HG03108 (cell line): ENCODE results near the gene FBXO9.

ENCODE experiments used
- ATAC-seq: cut with Tn5 transposase; IDR thresholded peaks from one replicate; pipeline ENCODE4 v1.9.1; 2021; ENCODE audit warnings: moderate library complexity; ENCODE audit not compliant: unreplicated experiment

The FBXO9 gene

DNA sequence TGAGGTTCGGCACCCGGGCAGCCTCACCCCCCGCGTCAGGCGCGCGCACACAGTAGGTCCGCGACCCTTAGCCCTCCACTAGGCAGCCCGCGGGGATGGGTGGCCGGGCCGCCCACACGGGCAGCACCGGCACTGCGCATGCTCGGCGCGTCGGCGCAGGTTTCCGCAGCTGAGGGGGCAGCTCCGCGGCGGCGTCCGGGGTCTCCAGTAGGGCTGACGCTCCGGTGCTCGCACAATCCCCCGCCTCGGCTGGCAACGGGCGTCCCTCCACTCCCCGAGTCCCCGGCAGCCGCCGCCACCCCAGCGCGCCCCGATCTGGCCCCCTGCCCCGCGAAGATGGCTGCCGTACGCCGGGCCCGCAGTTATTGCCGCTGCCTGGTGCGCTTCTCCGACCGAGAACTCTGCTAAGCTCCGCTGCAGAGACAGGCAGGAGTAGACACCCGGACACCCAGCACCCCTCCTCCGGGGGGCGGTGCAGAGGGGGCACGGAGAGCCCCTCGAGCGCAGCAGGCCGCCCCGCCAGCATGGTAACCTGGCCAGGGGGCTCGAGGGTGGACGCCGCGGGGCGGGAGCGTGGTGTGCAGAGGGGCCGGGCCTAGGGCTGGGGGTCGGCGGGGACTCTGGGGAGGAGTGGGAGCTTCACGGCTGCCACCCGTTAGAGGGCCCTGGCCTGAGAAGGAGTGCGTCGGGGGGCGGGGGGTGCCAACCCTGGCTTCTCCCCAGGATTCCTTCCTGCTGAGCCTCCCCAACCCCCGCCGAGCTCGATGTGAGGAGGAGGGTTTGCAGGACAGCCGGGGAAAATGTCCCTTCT is at the start of gene FBXO9:
Gene FBXO9 (plus strand): TSS at position 139 of the 811 bp plus-strand sequence. CDS start 386 bp downstream, at position 525.
- ATAC-seq: peak; percentile 34

DNA sequence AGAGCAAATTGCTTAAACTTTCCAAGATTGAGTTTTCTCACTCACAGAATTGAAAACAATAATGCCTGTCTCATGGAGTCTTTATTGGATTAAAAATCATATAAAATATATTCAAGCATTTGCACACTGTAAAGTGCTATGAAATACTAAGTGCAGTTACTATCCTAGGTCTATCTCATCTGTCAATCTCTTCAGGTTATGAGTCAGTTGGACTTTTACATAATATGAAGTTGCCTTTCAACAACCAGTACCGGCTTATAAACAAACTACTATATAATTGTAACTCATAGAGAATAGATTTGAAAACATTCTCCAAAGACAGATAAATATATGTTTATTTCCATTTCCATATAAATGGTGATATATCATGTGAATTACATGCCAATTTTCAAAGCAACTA is 49.7 kb upstream of the FBXO9 start:
- no peak for ATAC-seq

- no peak for ATAC-seq
These were observed 46.8 kb upstream of the FBXO9 start for GRCh38 chr6:53018446-53018845.

DNA sequence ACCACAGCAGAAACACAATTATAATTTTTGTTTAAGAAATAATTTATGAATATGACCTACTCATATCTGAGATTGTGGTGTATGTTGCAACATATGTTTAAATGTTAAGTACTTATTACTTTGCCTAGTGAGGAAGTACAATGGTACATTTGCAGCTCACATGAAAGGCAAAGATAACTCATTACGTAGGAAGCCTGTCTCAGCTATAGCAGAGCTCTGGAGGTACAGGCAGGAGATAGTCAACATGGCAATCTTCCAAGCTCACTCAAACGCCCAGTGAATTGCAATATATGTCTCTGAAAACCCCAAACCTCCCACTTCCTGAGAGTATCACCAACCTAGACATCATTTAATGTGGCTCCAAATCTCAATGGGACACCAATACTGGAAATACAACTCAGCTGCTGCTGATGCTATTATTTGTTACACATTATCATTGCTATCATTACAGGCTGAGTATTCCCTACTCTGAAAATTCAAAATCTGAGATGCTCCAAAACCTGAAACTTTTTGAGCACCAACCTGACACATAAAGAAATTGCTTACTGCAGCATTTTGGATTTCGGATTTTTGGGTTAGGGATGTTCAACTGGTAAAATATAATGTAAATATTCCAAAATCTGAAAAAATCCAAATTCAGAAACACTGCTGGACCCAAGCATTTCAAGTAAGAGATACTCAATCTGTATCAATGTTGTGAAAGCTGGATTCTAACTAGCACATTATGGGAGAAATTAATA is 45.0 kb upstream of the FBXO9 start:
- no peak for ATAC-seq

DNA sequence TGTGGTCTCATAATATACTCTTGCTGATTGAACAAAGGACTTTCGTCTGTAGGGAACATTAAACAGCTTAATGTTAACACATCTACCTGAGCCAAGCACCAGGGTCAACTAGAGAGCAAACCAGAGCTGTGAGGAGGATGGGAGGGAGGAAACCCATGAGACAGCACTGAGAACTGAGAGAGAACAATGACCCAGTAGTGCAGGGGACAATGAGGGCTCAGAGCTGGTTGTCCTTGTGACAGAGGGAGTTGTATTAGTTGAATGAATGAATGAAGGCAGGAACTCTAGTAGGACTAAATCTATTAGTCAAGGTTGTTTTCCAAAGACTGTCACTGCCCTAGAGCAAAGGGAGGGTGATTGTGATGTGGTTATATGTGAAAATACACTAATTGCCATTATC is 41.9 kb upstream of the FBXO9 start:
- ATAC-seq: no peak

GRCh38 chr6:53026526-53026925 is 38.7 kb upstream of the FBXO9 start:
- no peak for ATAC-seq

- ATAC-seq: no peak
These were observed 38.0 kb upstream of the FBXO9 start for GRCh38 chr6:53027131-53027718.

GRCh38 chr6:53028467-53028866 is 36.7 kb upstream of the FBXO9 start:
- no peak for ATAC-seq

GRCh38 chr6:53029257-53029656 is 35.9 kb upstream of the FBXO9 start:
- ATAC-seq: no peak

GRCh38 chr6:53029761-53030160 is 35.4 kb upstream of the FBXO9 start:
- no peak for ATAC-seq

DNA sequence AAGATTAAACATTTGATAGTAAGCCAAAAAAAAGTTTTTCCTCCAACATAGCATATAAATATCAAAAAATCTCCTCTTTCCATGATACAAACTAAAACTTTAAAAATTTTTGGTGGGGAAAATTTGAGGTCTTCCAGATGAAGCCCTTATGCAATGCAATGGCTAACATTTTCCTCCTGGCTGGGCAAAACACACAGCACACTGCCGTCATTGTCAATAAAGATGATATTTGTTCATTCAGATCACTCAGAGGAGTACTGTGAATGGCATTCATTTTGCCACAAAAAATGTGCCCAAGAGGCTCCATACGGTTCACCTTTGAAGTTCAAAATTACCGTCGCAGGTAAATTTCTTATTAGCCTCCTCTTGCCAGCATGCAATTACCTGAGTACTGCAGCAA is 33.9 kb upstream of the FBXO9 start:
- no peak for ATAC-seq

DNA sequence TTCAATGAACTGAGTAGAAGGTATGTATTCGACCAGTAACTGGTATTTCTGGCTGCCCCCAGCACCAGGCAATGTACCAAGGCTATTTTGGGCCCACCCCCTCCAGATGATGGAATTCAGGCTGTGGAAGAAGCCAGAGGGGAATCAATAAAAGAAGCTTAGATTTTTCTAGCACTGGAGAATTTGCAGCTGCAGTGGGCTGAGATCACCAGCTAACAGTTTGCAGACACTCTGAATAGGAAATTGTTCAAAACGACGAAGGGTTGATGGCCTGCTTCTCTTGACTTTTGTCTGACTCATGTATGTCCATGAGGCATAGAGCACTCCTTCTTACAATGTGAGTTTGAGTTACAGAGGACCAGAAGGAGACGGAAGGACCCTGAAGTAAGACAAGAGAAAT is 32.4 kb upstream of the FBXO9 start:
- ATAC-seq: no peak

DNA sequence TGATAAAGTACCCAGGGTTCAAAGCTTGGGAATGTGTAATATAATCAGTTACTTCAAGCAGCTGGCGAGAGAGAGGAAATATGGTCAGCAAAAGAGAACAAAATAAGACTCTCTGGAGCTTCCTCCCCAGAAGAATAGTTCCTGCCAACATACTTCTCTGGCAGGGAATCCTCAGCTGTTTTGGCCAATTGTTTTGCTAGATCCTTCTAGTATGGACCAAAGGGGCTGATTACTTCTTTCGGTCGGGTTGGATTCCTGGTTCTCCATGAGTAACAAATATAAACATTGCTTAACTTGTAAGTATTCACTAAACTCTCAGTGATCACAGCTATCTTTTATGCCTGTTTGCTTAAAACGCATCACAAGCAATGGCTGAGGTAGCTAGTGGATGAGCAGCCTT is 31.4 kb upstream of the FBXO9 start:
- no peak for ATAC-seq

- no peak for ATAC-seq
These were observed 29.5 kb upstream of the FBXO9 start for GRCh38 chr6:53035549-53036213.

DNA sequence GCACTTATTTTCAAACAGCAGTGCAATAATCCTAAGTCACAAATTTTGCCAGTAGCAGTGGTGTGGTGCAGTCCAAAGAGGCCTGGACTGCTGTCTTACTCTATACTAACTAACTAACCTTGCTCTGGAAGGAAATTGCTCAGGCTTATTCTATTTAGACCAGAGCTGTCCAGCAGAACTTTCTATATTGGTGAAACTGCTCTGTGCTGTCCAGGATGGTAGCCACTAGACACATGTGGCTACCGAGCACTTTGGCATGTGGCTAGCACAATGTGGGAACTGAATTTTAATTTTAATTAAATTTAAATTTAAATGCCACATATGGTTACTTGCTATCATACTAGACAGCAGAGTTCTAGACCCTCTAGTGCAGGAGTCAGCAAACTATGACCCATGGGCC is 27.1 kb upstream of the FBXO9 start:
- no peak for ATAC-seq

- no peak for ATAC-seq
These were observed 26.6 kb upstream of the FBXO9 start for GRCh38 chr6:53038596-53038995.

- ATAC-seq: no peak
These were observed 23.8 kb upstream of the FBXO9 start for GRCh38 chr6:53041356-53041755.

GRCh38 chr6:53042112-53042511 is 23.1 kb upstream of the FBXO9 start:
- ATAC-seq: no peak

GRCh38 chr6:53043581-53043980 is 21.6 kb upstream of the FBXO9 start:
- no peak for ATAC-seq

- ATAC-seq: no peak
These were observed 21.1 kb upstream of the FBXO9 start for GRCh38 chr6:53044071-53044470.

- ATAC-seq: no peak
These were observed 20.6 kb upstream of the FBXO9 start for GRCh38 chr6:53044572-53044971.
